Nephron (organoid): ENCODE results near the gene POU6F2.

Experiments used
- H3K27ac Mint-ChIP-seq, 3 experiments: 2 replicates each; pipeline ENCODE4 v1.8.0; 2020; ENCODE audit warnings: mixed read lengths in 3 of 3, mild to moderate bottlenecking in 2 of 3, moderate library complexity in 1 of 3
- H3K27me3 Mint-ChIP-seq: 2 replicates; pipeline ENCODE4 v1.8.0; 2021; ENCODE audit warnings: low read depth, mild to moderate bottlenecking, moderate library complexity, mixed read lengths
- H3K36me3 Mint-ChIP-seq: 2 replicates; pipeline ENCODE4 v1.8.0; 2020; ENCODE audit warnings: low read depth, mixed read lengths
- H3K4me1 Mint-ChIP-seq: 2 replicates; pipeline ENCODE4 v1.8.0; 2020; ENCODE audit warnings: mixed read lengths
- H3K4me3 Mint-ChIP-seq, 3 experiments: 2 replicates each; pipeline ENCODE4 v1.8.0; 2020; ENCODE audit warnings: mild to moderate bottlenecking in 3 of 3, mixed read lengths in 3 of 3, moderate library complexity in 2 of 3
- H3K9me3 Mint-ChIP-seq: 2 replicates; pipeline ENCODE4 v1.8.0; 2020; ENCODE audit warnings: mixed read lengths
- TF ChIP-seq, protein P1 (sequence below), 3 experiments: fragments of 200-600 bp; sonication (generic); IDR thresholded peaks; one replicate each; pipeline ENCODE4 v1.5.0; 2021; ENCODE audit warnings: antibody characterized with exemption in 3 of 3; ENCODE audit not compliant: unreplicated experiment in 3 of 3

POU6F2 gene

DNA sequence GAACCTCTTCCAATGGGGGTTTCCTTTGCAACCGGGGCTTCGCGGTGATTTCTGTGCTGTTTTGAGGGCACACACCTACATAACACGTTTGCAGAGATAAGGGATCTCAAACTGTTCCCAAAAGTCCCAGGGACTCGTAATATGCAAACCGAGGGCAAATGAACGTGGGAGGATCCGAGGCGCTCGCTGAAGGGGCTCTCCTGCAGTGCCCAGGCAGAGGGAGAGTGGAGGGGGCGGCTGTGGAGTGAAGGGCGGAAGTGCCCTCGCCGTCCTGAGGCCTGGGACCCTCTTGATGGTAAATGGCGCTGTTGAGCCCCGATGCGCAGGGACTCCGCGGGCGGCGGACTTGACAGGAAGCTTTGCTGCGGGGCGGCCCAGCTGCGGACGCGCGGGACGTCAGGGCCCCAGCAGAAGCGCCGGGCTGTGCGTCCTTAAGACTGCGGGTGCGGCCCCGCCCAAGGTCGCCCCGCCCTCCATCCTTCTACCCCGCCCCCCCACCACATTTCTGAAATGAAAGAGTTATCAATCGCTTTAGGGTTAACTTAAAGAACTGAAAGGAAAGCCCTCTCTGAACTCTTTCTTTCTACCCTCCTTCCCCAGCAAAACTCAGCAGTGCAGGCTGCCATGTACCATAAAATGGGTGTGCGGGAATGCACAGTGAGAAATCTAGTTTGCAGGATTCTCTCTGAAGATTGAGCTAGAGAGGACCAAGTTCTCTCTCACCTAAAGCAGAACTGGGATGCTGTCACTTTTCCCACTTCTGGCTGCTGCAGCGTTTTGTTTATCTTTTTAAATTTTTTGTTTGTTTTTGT, 436.7 kb downstream of the POU6F2 start:
- TF ChIP-seq, protein P1, sequence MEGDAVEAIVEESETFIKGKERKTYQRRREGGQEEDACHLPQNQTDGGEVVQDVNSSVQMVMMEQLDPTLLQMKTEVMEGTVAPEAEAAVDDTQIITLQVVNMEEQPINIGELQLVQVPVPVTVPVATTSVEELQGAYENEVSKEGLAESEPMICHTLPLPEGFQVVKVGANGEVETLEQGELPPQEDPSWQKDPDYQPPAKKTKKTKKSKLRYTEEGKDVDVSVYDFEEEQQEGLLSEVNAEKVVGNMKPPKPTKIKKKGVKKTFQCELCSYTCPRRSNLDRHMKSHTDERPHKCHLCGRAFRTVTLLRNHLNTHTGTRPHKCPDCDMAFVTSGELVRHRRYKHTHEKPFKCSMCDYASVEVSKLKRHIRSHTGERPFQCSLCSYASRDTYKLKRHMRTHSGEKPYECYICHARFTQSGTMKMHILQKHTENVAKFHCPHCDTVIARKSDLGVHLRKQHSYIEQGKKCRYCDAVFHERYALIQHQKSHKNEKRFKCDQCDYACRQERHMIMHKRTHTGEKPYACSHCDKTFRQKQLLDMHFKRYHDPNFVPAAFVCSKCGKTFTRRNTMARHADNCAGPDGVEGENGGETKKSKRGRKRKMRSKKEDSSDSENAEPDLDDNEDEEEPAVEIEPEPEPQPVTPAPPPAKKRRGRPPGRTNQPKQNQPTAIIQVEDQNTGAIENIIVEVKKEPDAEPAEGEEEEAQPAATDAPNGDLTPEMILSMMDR (IDR thresholded peaks at IDR 0.05; ENCODE audit: unreplicated experiment in 3 of 3), result peak in 2 of 3 experiments; percentile 13 to 27
- H3K36me3 Mint-ChIP-seq, result no peaks in the 10 kb centered on the region
- no peaks in the 10 kb centered on the region for H3K9me3 Mint-ChIP-seq
- peak overlapping the region; percentile 92 to 93 (median 93) for H3K4me3 Mint-ChIP-seq
- peak overlapping the region in 2 of 3 experiments; percentile 56 to 70 for H3K27ac Mint-ChIP-seq
- no peaks in the 10 kb centered on the region for H3K4me1 Mint-ChIP-seq
- peaks cover 4% of the 10 kb centered on the region for H3K27me3 Mint-ChIP-seq

GRCh38 chr7:39415091-39415787, 437.5 kb downstream of the POU6F2 start:
- H3K27me3 Mint-ChIP-seq, result peaks cover 4% of the 10 kb centered on the region
- H3K4me3 Mint-ChIP-seq, result peak overlapping the region; percentile 92 to 93 (median 93)
- H3K36me3 Mint-ChIP-seq, result no peaks in the 10 kb centered on the region
- H3K4me1 Mint-ChIP-seq, result no peaks in the 10 kb centered on the region
- TF ChIP-seq, protein P1 (IDR thresholded peaks at IDR 0.05; ENCODE audit: unreplicated experiment in 3 of 3), result no peak
- H3K9me3 Mint-ChIP-seq, result no peaks in the 10 kb centered on the region
- no peak overlapping the region for H3K27ac Mint-ChIP-seq

DNA sequence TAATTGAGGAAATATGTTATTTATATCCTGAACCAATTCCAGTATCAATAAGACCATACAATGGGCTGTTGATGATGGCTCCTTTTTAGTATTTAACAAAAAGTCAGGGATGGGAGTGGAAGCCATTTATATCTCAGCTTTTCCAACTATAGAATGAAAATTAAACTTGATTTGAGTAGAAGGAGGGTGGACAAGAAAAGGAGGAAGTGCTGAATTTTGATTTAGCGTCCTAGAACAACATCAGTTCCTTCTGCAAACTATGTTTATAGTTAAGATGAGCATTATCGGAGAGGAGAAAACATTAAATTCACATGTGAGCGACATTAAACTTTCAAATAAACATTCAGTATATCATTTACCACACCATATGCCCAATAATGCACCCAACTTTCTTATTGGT, 439.2 kb downstream of the POU6F2 start:
- Mint-ChIP-seq H3K9me3 (no peaks in the 10 kb centered on the region), H3K27me3 (peaks cover 4% of the 10 kb centered on the region), H3K36me3 (no peaks in the 10 kb centered on the region), H3K4me3 (no peak overlapping the region), H3K27ac (no peak overlapping the region), H3K4me1 (peaks cover 3% of the 10 kb centered on the region)
- TF ChIP-seq, protein P1 (IDR thresholded peaks at IDR 0.05; ENCODE audit: unreplicated experiment in 3 of 3), result no peak

- Mint-ChIP-seq H3K27ac (no peak overlapping the region), H3K4me3 (no peak overlapping the region), H3K9me3 (no peaks in the 10 kb centered on the region), H3K36me3 (no peaks in the 10 kb centered on the region), H3K4me1 (peaks cover 7% of the 10 kb centered on the region), H3K27me3 (peaks cover 4% of the 10 kb centered on the region)
- TF ChIP-seq, protein P1 (IDR thresholded peaks at IDR 0.05; ENCODE audit: unreplicated experiment in 3 of 3), result no peak
Observed at GRCh38 chr7:39417642-39418041, 439.9 kb downstream of the POU6F2 start.

- TF ChIP-seq, protein P1 (IDR thresholded peaks at IDR 0.05; ENCODE audit: unreplicated experiment in 3 of 3), result no peak
- Mint-ChIP-seq H3K27ac (no peak overlapping the region), H3K9me3 (no peaks in the 10 kb centered on the region), H3K36me3 (no peaks in the 10 kb centered on the region), H3K27me3 (no peaks in the 10 kb centered on the region), H3K4me3 (no peak overlapping the region), H3K4me1 (peaks cover 7% of the 10 kb centered on the region)
Observed at GRCh38 chr7:39421251-39421650, 443.5 kb downstream of the POU6F2 start.
